GM18508 (cell line): ENCODE results near the gene PAK6.

ENCODE experiments used
- ATAC-seq: cut with Tn5 transposase; IDR thresholded peaks from one replicate; pipeline ENCODE4 v1.9.1; 2021; ENCODE audit warnings: moderate number of reproducible peaks; ENCODE audit not compliant: insufficient read depth, unreplicated experiment

The PAK6 gene

DNA sequence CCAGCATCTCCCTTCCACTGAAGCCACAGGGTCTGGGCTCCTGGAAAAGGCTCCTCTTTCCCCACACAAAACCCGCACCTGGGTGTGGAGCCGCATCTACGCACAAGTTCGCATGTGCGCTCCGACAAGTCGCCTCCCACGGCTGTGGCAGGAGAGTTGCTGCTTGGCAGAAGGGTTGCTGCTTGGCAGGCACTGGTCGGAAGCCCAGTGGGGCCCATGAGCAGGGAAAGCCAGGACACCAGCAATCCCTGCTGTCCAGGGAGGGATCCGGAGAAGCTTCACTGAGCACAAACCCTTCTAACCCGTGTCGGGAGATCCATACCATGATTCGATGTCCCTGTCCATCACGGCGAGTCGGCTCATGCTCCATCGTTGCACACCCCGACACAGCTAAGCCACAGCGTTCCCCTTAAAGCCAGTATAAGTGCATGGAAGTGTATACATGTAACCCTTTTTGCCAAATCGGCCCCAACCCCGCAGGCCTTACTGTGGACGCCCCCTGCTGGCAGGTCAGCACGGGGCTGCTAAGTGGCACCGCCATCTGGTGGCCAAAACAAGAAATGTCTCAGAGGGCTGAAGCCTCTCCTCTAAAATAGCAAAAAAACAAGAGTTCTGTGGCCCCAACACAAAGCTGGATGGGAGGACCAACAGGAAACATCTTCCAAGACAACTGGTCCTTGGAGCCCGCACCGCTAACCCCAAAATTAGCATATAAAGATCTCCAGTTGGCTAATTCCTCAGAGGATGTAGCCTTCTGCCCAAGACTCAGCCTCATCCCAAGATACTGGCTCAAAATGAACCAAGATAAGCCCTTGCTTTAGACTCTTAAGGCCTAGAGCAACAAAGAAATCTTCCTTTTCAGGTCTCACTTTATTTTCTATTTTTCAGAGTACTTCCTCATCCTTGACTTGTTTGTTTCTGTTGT is 35.7 kb downstream of the PAK6 start:
- ATAC-seq: no peak

DNA sequence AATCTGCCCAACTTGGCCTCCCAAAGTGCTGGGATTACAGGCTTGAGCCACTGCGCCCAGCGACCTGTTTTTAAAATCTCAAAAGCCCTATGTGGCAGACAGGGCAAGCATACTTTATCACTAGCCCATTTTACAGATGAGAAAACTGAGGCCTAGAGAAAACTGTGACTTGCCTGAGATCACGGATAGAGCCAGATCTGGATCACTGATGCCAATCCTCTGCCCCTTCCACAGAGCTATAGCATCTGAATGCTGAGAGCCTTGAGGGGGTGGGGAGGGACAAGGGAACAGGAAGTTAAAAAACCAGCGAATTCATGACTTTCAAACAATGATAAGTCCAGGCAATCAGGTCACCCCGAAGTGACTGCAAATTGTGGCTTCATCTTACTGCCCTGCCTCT is 36.7 kb downstream of the PAK6 start:
- no peak for ATAC-seq

- ATAC-seq: no peak
These were observed 37.1 kb downstream of the PAK6 start for GRCh38 chr15:40275954-40276353.

DNA sequence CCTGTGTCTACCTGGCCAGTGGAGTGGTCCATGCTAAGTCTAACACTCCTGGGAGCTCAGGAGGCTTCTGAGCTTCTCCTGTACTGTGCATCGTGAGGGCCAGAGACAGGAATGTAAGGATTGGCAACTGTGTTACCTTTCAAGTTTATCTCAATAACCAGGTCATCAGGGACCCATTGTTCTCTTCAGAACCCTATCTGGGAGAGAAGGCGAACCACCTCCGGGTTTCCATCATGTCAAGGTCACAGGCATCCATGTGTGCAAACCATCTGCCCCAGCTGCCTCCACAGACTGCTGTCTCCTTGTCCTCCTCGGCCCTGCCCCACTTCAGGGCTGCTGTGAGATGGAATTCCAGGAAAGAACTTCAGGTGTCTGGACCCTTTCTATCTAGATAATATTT is 38.1 kb downstream of the PAK6 start:
- no peak for ATAC-seq

DNA sequence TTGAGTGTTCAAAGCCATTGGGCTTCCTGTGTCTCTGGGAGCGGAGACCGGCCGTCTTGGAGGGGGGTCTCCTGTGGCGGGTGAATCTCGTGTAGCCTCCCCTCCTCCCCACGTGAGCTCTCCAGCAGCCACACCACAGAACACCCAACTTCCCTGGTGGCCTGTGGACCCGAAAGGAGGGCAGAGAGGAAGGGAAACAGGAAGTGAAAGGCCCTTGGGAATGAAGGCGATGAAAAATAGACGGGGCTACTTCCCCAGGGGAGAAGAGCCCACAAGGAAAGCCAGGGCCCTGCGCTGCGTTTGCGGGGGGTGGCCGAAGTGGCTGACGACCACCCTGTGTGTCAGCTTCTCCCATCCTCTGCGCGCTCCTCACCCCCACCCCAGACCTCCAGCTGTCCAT is 38.6 kb downstream of the PAK6 start:
- no peak for ATAC-seq

DNA sequence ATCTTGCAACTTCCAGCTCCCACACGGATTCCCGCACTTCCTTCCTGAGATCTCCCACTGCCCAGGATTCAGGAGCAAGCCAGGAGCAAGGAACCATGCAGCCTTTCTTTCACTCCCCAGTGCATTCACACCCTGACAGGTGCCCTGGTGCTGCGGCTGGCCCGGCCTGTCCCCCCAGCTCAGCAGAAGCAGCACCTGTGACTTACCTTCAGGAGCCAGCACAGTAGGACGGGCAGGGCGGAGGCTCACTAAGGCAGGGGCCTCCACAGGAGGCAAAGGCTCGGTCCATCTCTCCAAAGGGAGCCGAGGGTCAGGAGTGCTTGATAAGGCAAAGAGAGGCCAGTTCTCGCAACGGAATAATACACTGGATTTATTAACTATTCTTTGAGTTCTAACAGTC is 39.2 kb downstream of the PAK6 start:
- no peak for ATAC-seq

DNA sequence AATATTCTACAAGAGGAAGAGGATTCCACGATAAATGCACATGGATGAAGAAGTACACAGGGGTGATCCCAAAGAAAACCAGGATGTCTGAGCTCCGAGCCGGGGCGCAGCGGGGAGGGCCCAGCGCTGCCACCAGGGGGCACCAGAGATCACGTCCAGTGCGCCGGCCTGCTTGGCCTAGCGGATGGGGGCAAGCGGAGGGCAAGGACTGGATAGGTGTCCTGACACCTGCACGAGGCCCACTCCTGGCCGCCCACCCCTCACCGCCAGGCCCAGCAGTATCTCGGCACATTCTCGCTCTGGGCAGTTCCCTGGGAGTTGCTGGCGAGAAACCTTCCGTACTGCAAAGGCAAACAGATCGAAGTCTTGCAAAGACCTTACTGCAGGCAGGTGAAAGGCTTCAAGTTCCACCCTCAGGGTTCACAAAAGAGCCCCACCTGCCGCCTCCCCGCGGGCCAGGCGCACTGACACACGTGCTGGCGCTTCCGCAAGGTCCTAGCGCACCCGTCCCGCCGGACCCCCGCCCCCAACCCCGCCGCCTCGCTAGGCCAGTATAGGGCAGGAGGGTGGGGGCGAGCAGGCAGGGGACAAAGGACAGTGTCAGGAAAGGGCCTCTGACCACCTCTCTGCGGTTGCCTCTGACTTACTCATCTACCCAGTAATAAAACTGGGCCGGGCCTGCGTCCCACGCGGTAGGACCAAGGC is 40.7 kb downstream of the PAK6 start:
- ATAC-seq: no peak

DNA sequence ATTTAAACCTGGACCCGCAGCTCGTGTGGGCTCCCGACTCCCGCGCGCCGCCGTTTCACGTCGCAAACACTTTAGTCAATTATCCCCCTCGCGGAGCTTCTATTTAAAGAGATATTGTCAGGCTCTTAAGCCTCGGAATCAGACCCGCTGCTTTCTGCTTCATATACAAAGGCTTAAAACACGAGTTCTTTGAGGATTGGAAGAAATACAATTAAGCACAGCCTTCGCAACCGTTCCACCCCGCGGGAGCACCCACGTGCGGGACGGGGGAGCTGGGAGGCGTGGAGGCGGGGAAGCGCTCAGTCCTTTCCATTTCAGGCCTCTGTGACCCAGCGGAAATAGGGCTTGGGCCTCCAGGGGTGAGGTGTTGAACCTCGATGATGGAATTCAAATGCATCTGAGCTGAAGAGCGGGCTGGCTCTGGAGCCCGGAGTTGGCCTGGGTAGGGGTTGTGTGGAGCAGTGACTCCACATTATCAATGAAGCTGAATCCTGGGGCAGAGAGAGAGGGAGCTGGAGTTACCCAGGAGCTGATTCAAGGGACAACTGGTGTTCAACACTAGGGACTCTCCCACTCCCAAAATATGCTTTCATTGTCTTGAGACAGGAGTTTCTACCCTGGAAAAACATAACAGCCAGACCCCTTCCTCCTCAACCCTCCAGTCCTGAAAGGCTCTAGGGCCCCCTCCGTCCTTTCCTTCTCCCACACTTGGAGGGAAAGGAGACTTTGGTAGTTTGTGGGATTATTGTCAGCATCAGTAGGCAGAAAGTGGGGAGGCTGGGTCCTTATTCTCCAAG is 41.6 kb downstream of the PAK6 start:
- no peak for ATAC-seq

GRCh38 chr15:40281057-40281800 is 42.4 kb downstream of the PAK6 start:
- ATAC-seq: no peak

- no peak for ATAC-seq
These were observed 42.9 kb downstream of the PAK6 start for GRCh38 chr15:40281801-40282146.

DNA sequence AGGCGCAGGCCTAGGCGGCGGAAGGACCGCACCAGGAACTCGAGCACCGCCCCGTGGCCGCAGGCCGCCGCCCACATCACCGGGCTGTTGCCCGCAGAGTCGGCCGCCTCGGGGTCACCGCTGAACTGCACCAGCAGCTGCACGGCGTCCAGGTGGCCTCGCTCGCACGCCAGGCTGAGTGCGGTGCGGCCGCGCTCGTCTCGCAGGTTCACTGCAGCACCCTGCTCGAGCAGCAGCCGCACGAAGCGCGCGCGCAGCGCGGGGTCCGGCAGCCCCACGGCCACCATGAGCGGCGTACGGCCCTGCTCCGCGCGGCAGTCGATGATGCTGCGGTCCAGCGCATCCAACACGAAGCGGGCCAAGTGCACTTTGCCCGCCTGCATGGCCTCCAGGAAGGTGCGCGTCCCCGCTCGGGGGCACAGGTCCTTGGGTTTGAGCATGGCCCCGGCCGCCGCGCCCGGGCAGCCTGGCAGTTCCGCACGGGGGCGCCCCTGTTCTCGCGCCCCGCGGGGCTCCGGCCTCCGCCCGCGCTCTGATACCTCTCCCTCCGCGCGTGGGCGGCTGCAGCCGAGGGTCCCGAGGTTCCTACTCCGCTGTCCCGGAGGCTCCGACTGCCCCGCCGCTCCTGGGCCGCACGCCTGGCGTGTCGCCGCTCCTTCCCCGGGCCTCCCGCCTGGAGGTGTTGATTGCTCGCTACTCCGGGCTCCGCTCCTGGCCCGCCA is 43.4 kb downstream of the PAK6 start:
- ATAC-seq: no peak

- ATAC-seq: no peak
These were observed 44.2 kb downstream of the PAK6 start, which contains the start of gene ANKRD63 for GRCh38 chr15:40282869-40283614. Gene ANKRD63, minus strand, starts transcription at chr15:40283064. Its CDS starts 478 bp downstream, at chr15:40282586.

- ATAC-seq: no peak
These were observed 44.9 kb downstream of the PAK6 start for GRCh38 chr15:40283615-40284300.

- no peak for ATAC-seq
These were observed 46.3 kb downstream of the PAK6 start for GRCh38 chr15:40285151-40285550.

DNA sequence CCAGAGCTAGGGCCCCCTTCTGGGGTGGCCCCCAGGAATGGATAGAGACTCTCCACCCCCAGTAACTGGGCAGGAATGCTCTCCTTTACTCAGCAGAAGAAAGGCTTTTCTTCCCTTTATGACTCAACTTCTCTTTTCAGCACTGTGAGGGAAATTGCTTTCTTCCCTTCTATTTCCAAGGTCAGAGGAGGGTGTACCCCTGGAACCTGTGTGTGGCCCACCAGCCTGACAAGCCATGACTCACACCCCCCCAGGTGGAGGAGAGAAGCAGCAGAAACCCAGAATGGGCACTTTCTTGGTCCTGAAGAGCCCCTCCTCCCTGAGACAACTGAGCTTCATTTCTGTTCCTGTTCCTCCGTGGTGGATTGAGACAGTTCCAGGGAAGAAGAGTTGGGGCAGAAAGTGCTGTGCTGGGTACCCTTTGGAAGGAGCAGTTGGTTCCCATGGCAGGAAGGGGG is 46.7 kb downstream of the PAK6 start:
- ATAC-seq: no peak

DNA sequence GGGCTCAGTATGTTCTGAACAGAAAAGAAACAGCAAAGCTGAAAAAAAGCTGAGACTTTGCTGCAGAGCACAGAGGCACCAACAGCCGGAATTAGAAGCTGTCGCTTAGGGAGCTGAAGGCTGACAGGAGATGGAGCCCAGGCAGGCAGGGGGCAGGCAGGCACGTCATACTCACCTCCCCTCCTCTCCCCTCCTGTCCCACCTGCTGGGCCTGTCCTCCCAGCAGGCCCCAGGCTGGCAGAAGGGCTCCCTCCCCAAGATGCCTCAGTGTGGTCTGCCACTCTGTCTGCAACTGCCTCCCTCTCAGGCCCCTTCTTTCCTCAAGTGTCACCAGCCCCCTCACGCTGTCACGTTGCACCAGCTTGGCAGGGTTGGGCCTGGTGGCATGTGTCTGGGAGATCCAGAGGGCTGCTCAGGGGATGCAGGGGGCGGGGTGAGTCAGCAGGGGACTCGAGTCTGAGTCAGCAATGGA is 47.2 kb downstream of the PAK6 start:
- no peak for ATAC-seq

DNA sequence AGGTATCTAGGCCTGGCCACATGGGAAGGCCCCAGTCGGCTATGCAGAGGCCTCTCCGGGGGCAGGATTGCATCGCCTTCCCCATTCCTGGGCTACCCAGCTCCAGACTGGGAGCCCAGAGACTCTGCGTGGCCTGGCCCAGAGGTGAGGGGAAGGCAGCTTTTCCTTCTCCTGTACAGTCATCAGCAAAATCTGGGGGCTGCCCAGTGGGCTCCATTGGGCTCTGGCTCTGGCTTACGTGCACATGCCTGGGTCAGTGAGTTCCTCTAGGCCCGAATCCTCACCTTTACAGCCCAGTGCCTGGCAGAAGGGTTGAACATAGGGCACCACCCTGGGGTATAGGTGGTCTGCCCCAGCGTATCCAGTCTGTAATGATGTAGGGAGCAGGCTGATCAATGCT is 47.9 kb downstream of the PAK6 start:
- no peak for ATAC-seq

DNA sequence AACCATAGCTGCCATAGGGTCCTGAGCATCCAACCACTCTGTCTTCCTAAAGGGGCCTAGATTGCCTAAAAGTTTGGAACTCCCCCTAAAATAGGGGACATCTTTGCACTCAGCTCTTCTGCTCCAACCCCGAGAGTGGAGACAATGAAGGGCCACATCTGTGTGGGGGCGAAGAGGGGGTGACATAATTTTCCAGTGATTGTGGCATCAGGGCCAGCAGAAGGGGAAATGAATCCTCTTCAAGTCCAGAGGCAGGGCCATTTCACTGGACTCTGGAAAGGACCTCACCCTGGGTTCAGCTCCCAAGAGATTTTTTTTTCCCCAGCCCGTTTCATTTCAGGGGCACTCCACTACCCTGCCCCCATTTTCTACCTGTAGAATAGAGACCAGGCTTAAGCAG is 48.6 kb downstream of the PAK6 start:
- no peak for ATAC-seq
